Naive thymus-derived CD4-positive, alpha-beta T cell (primary cell): Measurements from ENCODE around the gene CUL2. TPM values are rescaled to one million over a fixed set of nuclear protein-coding genes. Genes with fewer than 3 reads are reported as not detected.
"Not testable (repeated sequence)": the region's sequence is repeated elsewhere in the genome, so short reads cannot be mapped to it uniquely, and the experiment has no call there.

Experiments
- ATAC-seq: fragments of 150-1000 bp; cut with Tn5 transposase; 2 replicates; pipeline ENCODE4 v1.10.0; 2021; ENCODE audit warnings: mild to moderate bottlenecking, moderate library complexity
- CTCF ChIA-PET: fragments of 350-600 bp; sonication (Branson Sonifier 250); formaldehyde crosslinking; loops from one replicate; lab custom pipeline; 2021; ENCODE audit warnings: antibody characterized with exemption; lab: Charles Lee
- POLR2A ChIA-PET: fragments of 350-600 bp; sonication (Branson Sonifier 250); formaldehyde crosslinking; loops from one replicate; lab custom pipeline; 2021; ENCODE audit warnings: antibody characterized with exemption, inconsistent platforms; lab: Charles Lee
- DNase-seq, 9 donors: peaks; one replicate each; pipeline versions ENCODE4 v3.0.0 to v3.0.0-alpha.2; 2020 to 2022; ENCODE audit warnings: mixed read lengths in 1 of 9
- H3K27ac ChIP-seq: one replicate; pipeline ENCODE4 v1.7.0; 2013; ENCODE audit warnings: mild to moderate bottlenecking, low read depth, low read length, moderate library complexity
- H3K27me3 ChIP-seq, 2 donors: one replicate each; pipeline ENCODE4 v1.7.0; 2013; ENCODE audit warnings: low read length in 2 of 2, mild to moderate bottlenecking in 2 of 2, moderate library complexity in 2 of 2; ENCODE audit not compliant: control insufficient read depth in 2 of 2, insufficient read depth in 2 of 2
- H3K36me3 ChIP-seq, 3 experiments: 1 replicate in 2 of 3; 2 replicates in 1 of 3; pipeline ENCODE4 v1.7.0; 2013; ENCODE audit warnings: low read length in 3 of 3, mild to moderate bottlenecking in 3 of 3, moderate library complexity in 1 of 3; ENCODE audit not compliant: insufficient read depth in 3 of 3, control insufficient read depth in 2 of 3
- H3K4me1 ChIP-seq, 2 donors: one replicate each; pipeline ENCODE4 v1.7.0; 2013; ENCODE audit warnings: low read length in 2 of 2, mild to moderate bottlenecking in 2 of 2, moderate library complexity in 1 of 2; ENCODE audit not compliant: control insufficient read depth in 2 of 2, insufficient read depth in 2 of 2
- H3K4me3 ChIP-seq: 2 replicates; pipeline ENCODE4 v1.7.0; 2013; ENCODE audit warnings: mild to moderate bottlenecking, low read length
- H3K9me3 ChIP-seq, 3 experiments: 1 replicate in 2 of 3; 2 replicates in 1 of 3; pipeline ENCODE4 v1.7.0; 2013; ENCODE audit warnings: low read length in 3 of 3; ENCODE audit not compliant: control insufficient read depth in 2 of 3
- H3K27ac Mint-ChIP-seq, 9 donors: one replicate each; pipeline ENCODE4 v1.8.0; 2020 to 2022; ENCODE audit warnings: mixed read lengths in 9 of 9, mild to moderate bottlenecking in 8 of 9, moderate library complexity in 5 of 9, inconsistent platforms in 2 of 9
- H3K27me3 Mint-ChIP-seq, 5 donors: one replicate each; pipeline ENCODE4 v1.8.0; 2021 to 2022; ENCODE audit warnings: mixed read lengths in 5 of 5, mild to moderate bottlenecking in 1 of 5
- H3K36me3 Mint-ChIP-seq, 5 donors: one replicate each; pipeline ENCODE4 v1.8.0; 2020 to 2022; ENCODE audit warnings: mixed read lengths in 5 of 5, mild to moderate bottlenecking in 3 of 5, inconsistent platforms in 1 of 5
- H3K4me1 Mint-ChIP-seq, 7 donors: one replicate each; pipeline ENCODE4 v1.8.0; 2020 to 2022; ENCODE audit warnings: mixed read lengths in 7 of 7, mild to moderate bottlenecking in 3 of 7, inconsistent platforms in 1 of 7
- H3K4me3 Mint-ChIP-seq, 10 donors: one replicate each; pipeline ENCODE4 v1.8.0; 2020 to 2022; ENCODE audit warnings: mild to moderate bottlenecking in 10 of 10, mixed read lengths in 10 of 10, moderate library complexity in 6 of 10, inconsistent platforms in 2 of 10
- H3K9me3 Mint-ChIP-seq, 11 donors: one replicate each; pipeline ENCODE4 v1.8.0; 2020 to 2022; ENCODE audit warnings: mixed read lengths in 11 of 11, mild to moderate bottlenecking in 4 of 11, inconsistent platforms in 1 of 11, moderate library complexity in 1 of 11
- intact Hi-C, 2 donors: fragments of 100-400 bp; cut with micrococcal nuclease; formaldehyde crosslinking; loops; one replicate each; pipeline ENCODE4 v1.15.1; 2023
- polyA plus RNA-seq, 2 donors: library from polyadenylated mRNA; unstranded; fragments of 300-500 nt; fragmentation: Illumina TruSeq; gene quantifications; one replicate each; pipeline ENCODE4 v1.2.3, GENCODE V29; 2021
- total RNA-seq, 6 experiments: library from RNA in 5 of 6; stranded (reverse) in 5 of 6; gene quantifications; 1 replicate in 5 of 6; 2 replicates in 1 of 6; pipeline ENCODE4 v1.2.3 and lab custom pipeline; 2021 to 2026

Gene CUL2
- total and polyA plus RNA-seq, 7 experiments from 2014 or later = 26.5 to 43.7 (median 35.7) TPM

DNA sequence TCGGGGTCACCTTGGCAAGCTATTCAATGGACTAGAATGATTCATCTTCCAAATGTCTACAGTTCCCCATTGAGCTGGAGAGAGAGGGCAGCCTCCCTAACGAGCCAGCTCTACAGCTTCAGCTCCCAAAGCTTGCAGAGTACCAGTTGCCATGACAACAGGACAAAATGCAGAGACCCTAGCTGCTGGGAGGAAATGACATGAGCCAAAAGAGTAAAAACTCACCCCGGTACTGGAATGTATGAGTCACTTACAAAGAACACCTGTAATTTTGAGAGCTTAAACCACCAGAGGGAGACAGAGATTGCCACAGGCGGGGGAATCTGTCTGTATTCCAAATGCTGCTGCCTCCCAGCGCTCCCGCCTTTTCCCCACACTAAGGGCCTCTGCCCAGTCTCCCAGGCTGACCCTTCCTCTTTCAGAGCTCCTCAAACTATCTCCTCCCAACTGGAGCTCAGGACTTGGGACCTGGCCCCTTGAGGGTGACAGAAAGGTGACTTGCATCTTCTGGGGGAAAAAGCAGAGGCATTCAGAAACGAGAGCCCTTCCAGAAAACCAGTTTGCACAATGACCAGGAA is 95.5 kb downstream of the CUL2 start:
- no peak overlapping the region for H3K4me3 ChIP-seq
- H3K4me3 Mint-ChIP-seq = no peak overlapping the region
- ChIA-PET POLR2A (interaction anchor here (0.5 kb wide), 1 partner anchor 185 kb away, joined by 4 read pairs; no protein-coding TSS in a partner anchor), CTCF (interaction anchor here (0.7 to 2.9 kb wide), 13 partner anchors 9 to 225 kb away, joined by 3 to 40 read pairs (median 5); no protein-coding TSS in a partner anchor)
- H3K9me3 Mint-ChIP-seq = no peaks in the 10 kb centered on the region
- DNase-seq (peak in 8 of 9 donors; percentile 18 to 78 (median 50)), ATAC-seq (peak; percentile 71)
- H3K27ac ChIP-seq = no peak overlapping the region
- H3K36me3 ChIP-seq = no peaks in the 10 kb centered on the region
- peak overlapping the region in 6 of 9 donors; percentile 28 to 83 (median 56) for H3K27ac Mint-ChIP-seq
- no peaks in the 10 kb centered on the region for H3K27me3 Mint-ChIP-seq
- H3K4me1 Mint-ChIP-seq = peaks cover 0 to 17% (median 10%) of the 10 kb centered on the region in 7 donors
- peaks cover 0 to 7% (median 0%) of the 10 kb centered on the region in 5 donors for H3K36me3 Mint-ChIP-seq
- H3K9me3 ChIP-seq = no peaks in the 10 kb centered on the region
- intact Hi-C loops = loop anchor here (1.0 to 10.0 kb wide), 9 partner anchors 17 to 340 kb away; partner anchors contain the start of genes CCNY (in 1 of the 2), CREM (in 1 of the 2) and CUL2 (in 1 of the 2)
- H3K27me3 ChIP-seq = no peaks in the 10 kb centered on the region
- peaks cover 0 to 8% of the 10 kb centered on the region in 2 donors for H3K4me1 ChIP-seq

GRCh38 chr10:34993782-34994181 is 96.4 kb downstream of the CUL2 start:
- H3K36me3 Mint-ChIP-seq = peaks cover 0 to 4% (median 0%) of the 10 kb centered on the region in 5 donors
- no peaks in the 10 kb centered on the region for H3K27me3 Mint-ChIP-seq
- DNase-seq (no peak), ATAC-seq (no peak)
- no peaks in the 10 kb centered on the region for H3K27me3 ChIP-seq
- no peak overlapping the region for H3K27ac ChIP-seq
- no peak overlapping the region for H3K4me3 Mint-ChIP-seq
- no peaks in the 10 kb centered on the region for H3K9me3 ChIP-seq
- H3K36me3 ChIP-seq = no peaks in the 10 kb centered on the region
- no peak overlapping the region for H3K4me3 ChIP-seq
- peaks cover 0 to 8% of the 10 kb centered on the region in 2 donors for H3K4me1 ChIP-seq
- peaks cover 0 to 17% (median 10%) of the 10 kb centered on the region in 7 donors for H3K4me1 Mint-ChIP-seq
- H3K27ac Mint-ChIP-seq = peak overlapping the region in 2 of 9 donors; percentile 50 to 83
- intact Hi-C loops = loop anchor here (1.0 to 10.0 kb wide), 9 partner anchors 18 to 341 kb away; partner anchors contain the start of genes CCNY (in 1 of the 2), CREM (in 1 of the 2) and CUL2 (in 1 of the 2)
- H3K9me3 Mint-ChIP-seq = no peaks in the 10 kb centered on the region
- ChIA-PET CTCF (interaction anchor here (0.7 to 2.9 kb wide), 5 partner anchors 10 to 219 kb away, joined by 3 to 40 read pairs (median 6); no protein-coding TSS in a partner anchor), POLR2A (no interaction called here)

- peaks cover 0 to 14% (median 7%) of the 10 kb centered on the region in 7 donors for H3K4me1 Mint-ChIP-seq
- H3K9me3 ChIP-seq, H3K4me1 ChIP-seq, H3K27me3 Mint-ChIP-seq, ATAC-seq, H3K27ac Mint-ChIP-seq, H3K36me3 Mint-ChIP-seq, H3K9me3 Mint-ChIP-seq, POLR2A ChIA-PET, DNase-seq, CTCF ChIA-PET, H3K36me3 ChIP-seq, H3K27me3 ChIP-seq, H3K27ac ChIP-seq, H3K4me3 Mint-ChIP-seq, H3K4me3 ChIP-seq: not testable (repeated sequence)
- intact Hi-C loops = loop anchor here in 1 of 2 donors (10.0 kb wide), 2 partner anchors 134 to 344 kb away; partner anchors contain the start of genes CCNY and CREM
Measured at GRCh38 chr10:34991117-34991516, 99.0 kb downstream of the CUL2 start.

DNA sequence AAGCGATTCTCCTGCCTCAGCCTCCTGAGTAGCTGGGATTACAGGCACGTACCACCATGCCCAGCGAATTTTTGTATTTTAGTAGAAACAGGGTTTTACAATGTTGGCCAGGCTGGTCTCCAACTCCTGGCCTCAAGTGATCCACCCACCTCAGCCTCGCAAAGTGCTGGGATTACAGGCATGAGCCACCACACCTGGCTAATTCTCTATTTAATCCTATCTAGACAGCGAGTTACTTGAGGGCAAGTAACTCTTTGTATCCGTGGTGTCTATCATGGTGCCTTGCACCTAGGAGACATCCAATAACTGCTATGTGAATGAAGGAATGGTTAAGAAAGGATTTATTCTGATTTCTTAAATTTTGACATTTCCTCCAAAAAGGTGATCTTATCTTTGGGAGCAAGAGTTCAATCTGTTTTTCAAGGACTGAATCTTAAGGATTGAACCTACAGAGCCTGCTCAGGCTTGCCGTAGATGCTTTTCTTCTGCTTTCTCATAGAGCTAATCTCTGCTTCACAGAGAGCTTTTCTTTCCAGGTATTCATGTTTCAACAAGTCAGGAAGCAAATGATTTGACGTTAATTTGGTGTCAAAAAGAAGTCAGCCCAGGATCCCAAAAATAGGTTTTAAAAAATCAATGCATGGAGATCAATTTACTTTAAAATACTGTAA is 101.6 kb downstream of the CUL2 start:
- peaks cover 0 to 9% (median 5%) of the 10 kb centered on the region in 5 donors for H3K36me3 Mint-ChIP-seq
- H3K36me3 ChIP-seq = no peaks in the 10 kb centered on the region
- H3K27me3 ChIP-seq = no peaks in the 10 kb centered on the region
- CTCF ChIA-PET = no interaction called here
- ATAC-seq (no peak), DNase-seq (no peak)
- H3K27ac ChIP-seq = no peak overlapping the region
- H3K9me3 ChIP-seq = no peaks in the 10 kb centered on the region
- H3K9me3 Mint-ChIP-seq = peaks cover 2 to 25% (median 12%) of the 10 kb centered on the region in 11 donors
- intact Hi-C loops = no loop called here
- POLR2A ChIA-PET = no interaction called here
- no peaks in the 10 kb centered on the region for H3K4me1 Mint-ChIP-seq
- no peak overlapping the region for H3K27ac Mint-ChIP-seq
- H3K4me1 ChIP-seq = no peaks in the 10 kb centered on the region
- H3K4me3 Mint-ChIP-seq = no peak overlapping the region
- no peak overlapping the region for H3K4me3 ChIP-seq
- peaks cover 0 to 12% (median 5%) of the 10 kb centered on the region in 5 donors for H3K27me3 Mint-ChIP-seq

- H3K4me3 Mint-ChIP-seq = no peak overlapping the region
Measured at GRCh38 chr10:34985823-34986222, 104.3 kb downstream of the CUL2 start.

GRCh38 chr10:34985146-34985545 is 105.0 kb downstream of the CUL2 start:
- no peaks in the 10 kb centered on the region for H3K36me3 ChIP-seq
- no peaks in the 10 kb centered on the region for H3K9me3 ChIP-seq
- Mint-ChIP-seq H3K9me3 (peaks cover 2 to 25% (median 12%) of the 10 kb centered on the region in 11 donors), H3K27me3 (peaks cover 0 to 12% (median 9%) of the 10 kb centered on the region in 5 donors), H3K27ac (no peak overlapping the region), H3K36me3 (peaks cover 0 to 9% (median 5%) of the 10 kb centered on the region in 5 donors), H3K4me3 (no peak overlapping the region), H3K4me1 (no peaks in the 10 kb centered on the region)
- no peaks in the 10 kb centered on the region for H3K27me3 ChIP-seq
- CTCF ChIA-PET = no interaction called here
- POLR2A ChIA-PET = no interaction called here
- intact Hi-C loops = no loop called here
- H3K4me3 ChIP-seq = no peak overlapping the region
- H3K4me1 ChIP-seq = no peaks in the 10 kb centered on the region
- DNase-seq = no peak
- no peak overlapping the region for H3K27ac ChIP-seq
- ATAC-seq = no peak

More at GRCh38 chr10:34985823-34986222, 104.3 kb downstream of the CUL2 start:
- intact Hi-C loops = no loop called here
- ATAC-seq = no peak
- no peaks in the 10 kb centered on the region for H3K27me3 ChIP-seq
- no peaks in the 10 kb centered on the region for H3K36me3 ChIP-seq
- peaks cover 2 to 25% (median 12%) of the 10 kb centered on the region in 11 donors for H3K9me3 Mint-ChIP-seq
- H3K9me3 ChIP-seq = no peaks in the 10 kb centered on the region
- ChIA-PET POLR2A (no interaction called here), CTCF (no interaction called here)
- H3K4me3 ChIP-seq = no peak overlapping the region
- H3K27ac Mint-ChIP-seq = no peak overlapping the region
- H3K4me1 Mint-ChIP-seq = no peaks in the 10 kb centered on the region
- no peak for DNase-seq
- peaks cover 0 to 12% (median 9%) of the 10 kb centered on the region in 5 donors for H3K27me3 Mint-ChIP-seq
- peaks cover 0 to 9% (median 5%) of the 10 kb centered on the region in 5 donors for H3K36me3 Mint-ChIP-seq
- no peak overlapping the region for H3K27ac ChIP-seq
- no peaks in the 10 kb centered on the region for H3K4me1 ChIP-seq
